K562 (cell line): ENCODE results near the gene KIR3DL2. TPM values are rescaled to one million over a fixed set of nuclear protein-coding genes. Genes with fewer than 3 reads are reported as not detected.

Experiments
- ELF1 ChIP-seq: fragments of 200-800 bp; sonication (Bioruptor generic); IDR thresholded peaks from 2 replicates; pipeline ENCODE4 v1.6.1; 2016; ENCODE audit warnings: missing genetic modification characterization, missing compliant biosample characterization
- EP400 ChIP-seq: fragments of 450-650 bp; IDR thresholded peaks from 2 replicates; pipeline ENCODE4 v1.6.1; 2017; ENCODE audit warnings: antibody characterized with exemption, mild to moderate bottlenecking, moderate library complexity
- KLF13 ChIP-seq: fragments of 450-650 bp; IDR thresholded peaks from 2 replicates; pipeline ENCODE4 v1.6.1; 2016; ENCODE audit warnings: missing genetic modification characterization, low read depth, mild to moderate bottlenecking, missing compliant biosample characterization, moderate library complexity, borderline replicate concordance
- PHF20 ChIP-seq: fragments of 450-650 bp; IDR thresholded peaks from 2 replicates; pipeline ENCODE4 v1.6.1; 2018; ENCODE audit not compliant: partially characterized antibody
- PHF8 ChIP-seq: fragments of 200-600 bp; sonication (generic); IDR thresholded peaks from 2 replicates; pipeline ENCODE4 v1.6.1; 2012; ENCODE audit warnings: mixed run types, mild to moderate bottlenecking, inconsistent platforms, low read length, moderate library complexity, borderline replicate concordance
- SUPT5H ChIP-seq: fragments of 450-650 bp; IDR thresholded peaks from 2 replicates; pipeline ENCODE4 v1.6.1; 2016
- ZNF644 ChIP-seq: fragments of 200-800 bp; sonication (Bioruptor generic); IDR thresholded peaks from 2 replicates; pipeline ENCODE4 v1.6.1; 2016; ENCODE audit warnings: low read depth, missing genetic modification characterization, missing compliant biosample characterization
- ZNF764 ChIP-seq: fragments of 250-450 bp; sonication (Bioruptor Pico); IDR thresholded peaks from 2 replicates; pipeline ENCODE4 v1.4.0; 2020; ENCODE audit warnings: low read depth, mild to moderate bottlenecking, moderate library complexity
- polyA plus RNA-seq, 8 experiments: library from polyadenylated mRNA; depleted of rRNA in 4 of 8; stranded (reverse) in 5 of 8; unstranded in 3 of 8; fragments of >200 nt; fragmentation: Nextera tagmentation in 2 of 8; fragmentation: Illumina TruSeq in 1 of 8; extraction: Ambion mirVana in 2 of 8; extraction: Trizol in 1 of 8; gene quantifications; 2 replicates each; pipeline versions ENCODE4 v1.2.1 to v1.2.3, GENCODE V29; 2011 to 2014; ENCODE audit warnings: inconsistent platforms in 1 of 8, missing spikeins in 1 of 8
- total RNA-seq, 7 experiments: library from RNA; depleted of rRNA in 6 of 7; stranded (reverse); fragments of >200 nt in 6 of 7; fragmentation: Illumina TruSeq in 2 of 7; extraction: Trizol in 2 of 7; gene quantifications; 2 replicates each; pipeline versions ENCODE4 v1.2.1 to v1.2.3, GENCODE V29; 2011 to 2021; ENCODE audit warnings: low replicate concordance in 1 of 7
- TF ChIP-seq, protein P1 (sequence below), 3 experiments: fragments of 200-800 bp in 1 of 3; fragments of 250-450 bp in 1 of 3; fragments of 450-650 bp in 1 of 3; sonication (Bioruptor Pico) in 1 of 3; sonication (Bioruptor generic) in 1 of 3; formaldehyde crosslinking in 1 of 3; IDR thresholded peaks; 2 replicates each; pipeline versions ENCODE4 v1.6.1 to v1.8.0; 2016 to 2022; ENCODE audit warnings: mild to moderate bottlenecking in 2 of 3, missing genetic modification characterization in 2 of 3, missing compliant biosample characterization in 1 of 3, moderate library complexity in 1 of 3
- TF ChIP-seq, protein P2 (sequence below): fragments of 200-800 bp; sonication (Bioruptor generic); IDR thresholded peaks from 2 replicates; pipeline ENCODE4 v1.6.1; 2017; ENCODE audit warnings: missing genetic modification characterization, missing compliant biosample characterization
- TF ChIP-seq, protein P3 (sequence below): sonication (generic); formaldehyde crosslinking; IDR thresholded peaks from 2 replicates; pipeline ENCODE4 v1.8.0; 2022; ENCODE audit warnings: mild to moderate bottlenecking, missing genetic modification reagents
- TF ChIP-seq, protein P4 (sequence below): sonication (generic); formaldehyde crosslinking; IDR thresholded peaks from 2 replicates; pipeline ENCODE4 v1.8.0; 2022; ENCODE audit warnings: missing genetic modification reagents, mild to moderate bottlenecking, borderline replicate concordance
- TF ChIP-seq, protein P5 (sequence below): fragments of 450-650 bp; IDR thresholded peaks from 2 replicates; pipeline ENCODE4 v1.6.1; 2016; ENCODE audit warnings: borderline replicate concordance

KIR3DL2 gene
- total and polyA plus RNA-seq, 9 of the 15 experiments (the other 6 are each of a cell fraction or from before 2014, with no cell fraction given) = not detected

DNA sequence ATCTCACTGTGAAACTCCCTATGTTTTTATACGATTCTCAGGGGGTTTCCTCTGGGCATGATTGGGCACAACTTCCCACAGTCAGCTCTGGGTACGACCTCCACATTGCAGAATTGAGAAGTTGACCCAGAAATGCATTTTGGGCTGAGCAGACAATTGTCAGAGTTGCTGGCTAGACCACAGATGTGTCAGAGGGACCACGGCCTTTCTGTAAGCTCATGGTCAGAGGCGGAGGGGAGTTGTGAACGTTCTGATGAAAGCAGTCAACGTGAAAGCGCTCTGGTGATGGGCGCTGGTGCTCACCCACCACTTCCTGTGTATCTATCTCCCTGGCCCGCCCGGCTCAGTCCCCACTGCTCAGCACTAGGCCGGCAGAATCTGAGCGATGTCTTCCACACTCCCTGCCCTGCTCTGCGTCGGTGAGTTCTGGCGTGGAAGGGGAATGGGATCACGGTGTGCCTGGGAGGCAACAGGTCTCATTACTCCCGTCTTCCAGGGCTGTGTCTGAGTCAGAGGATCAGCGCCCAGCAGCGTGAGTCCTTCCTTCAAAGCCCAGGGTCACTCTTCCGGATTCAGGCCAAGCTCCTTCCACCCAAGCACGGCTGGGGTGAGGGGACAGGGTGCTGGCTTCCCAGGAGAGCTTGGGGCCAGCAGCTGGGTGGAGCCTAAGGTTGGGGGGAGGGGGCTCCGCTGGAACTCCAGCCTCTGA, 55.7 kb downstream of the KIR3DL2 start, which contains the start of gene NCR1 (continued):
- TF ChIP-seq, protein P1, sequence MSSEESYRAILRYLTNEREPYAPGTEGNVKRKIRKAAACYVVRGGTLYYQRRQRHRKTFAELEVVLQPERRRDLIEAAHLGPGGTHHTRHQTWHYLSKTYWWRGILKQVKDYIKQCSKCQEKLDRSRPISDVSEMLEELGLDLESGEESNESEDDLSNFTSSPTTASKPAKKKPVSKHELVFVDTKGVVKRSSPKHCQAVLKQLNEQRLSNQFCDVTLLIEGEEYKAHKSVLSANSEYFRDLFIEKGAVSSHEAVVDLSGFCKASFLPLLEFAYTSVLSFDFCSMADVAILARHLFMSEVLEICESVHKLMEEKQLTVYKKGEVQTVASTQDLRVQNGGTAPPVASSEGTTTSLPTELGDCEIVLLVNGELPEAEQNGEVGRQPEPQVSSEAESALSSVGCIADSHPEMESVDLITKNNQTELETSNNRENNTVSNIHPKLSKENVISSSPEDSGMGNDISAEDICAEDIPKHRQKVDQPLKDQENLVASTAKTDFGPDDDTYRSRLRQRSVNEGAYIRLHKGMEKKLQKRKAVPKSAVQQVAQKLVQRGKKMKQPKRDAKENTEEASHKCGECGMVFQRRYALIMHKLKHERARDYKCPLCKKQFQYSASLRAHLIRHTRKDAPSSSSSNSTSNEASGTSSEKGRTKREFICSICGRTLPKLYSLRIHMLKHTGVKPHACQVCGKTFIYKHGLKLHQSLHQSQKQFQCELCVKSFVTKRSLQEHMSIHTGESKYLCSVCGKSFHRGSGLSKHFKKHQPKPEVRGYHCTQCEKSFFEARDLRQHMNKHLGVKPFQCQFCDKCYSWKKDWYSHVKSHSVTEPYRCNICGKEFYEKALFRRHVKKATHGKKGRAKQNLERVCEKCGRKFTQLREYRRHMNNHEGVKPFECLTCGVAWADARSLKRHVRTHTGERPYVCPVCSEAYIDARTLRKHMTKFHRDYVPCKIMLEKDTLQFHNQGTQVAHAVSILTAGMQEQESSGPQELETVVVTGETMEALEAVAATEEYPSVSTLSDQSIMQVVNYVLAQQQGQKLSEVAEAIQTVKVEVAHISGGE (CRISPR knock-in tag; IDR thresholded peaks at IDR 0.05) = peak in 1 of 3 experiments; percentile 61; a peak in 2 of 6 replicates
- TF ChIP-seq ZNF644 (tag) (peak; percentile 67; the same call in 1 of the 2 replicates), ELF1 (tag) (peak; percentile 72), PHF20 (peak; percentile 74), KLF13 (tag) (0 out of 2 replicates have a peak, but pooled peaks have one; percentile 14), EP400 (peak; percentile 12; the same call in 1 of the 2 replicates), SUPT5H (peak; percentile 53), PHF8 (peak; percentile 68; the same call in 1 of the 2 replicates), ZNF764 (CRISPR knock-in tag) (0 out of 2 replicates have a peak, but pooled peaks have one; percentile 4)
- TF ChIP-seq, protein P2, sequence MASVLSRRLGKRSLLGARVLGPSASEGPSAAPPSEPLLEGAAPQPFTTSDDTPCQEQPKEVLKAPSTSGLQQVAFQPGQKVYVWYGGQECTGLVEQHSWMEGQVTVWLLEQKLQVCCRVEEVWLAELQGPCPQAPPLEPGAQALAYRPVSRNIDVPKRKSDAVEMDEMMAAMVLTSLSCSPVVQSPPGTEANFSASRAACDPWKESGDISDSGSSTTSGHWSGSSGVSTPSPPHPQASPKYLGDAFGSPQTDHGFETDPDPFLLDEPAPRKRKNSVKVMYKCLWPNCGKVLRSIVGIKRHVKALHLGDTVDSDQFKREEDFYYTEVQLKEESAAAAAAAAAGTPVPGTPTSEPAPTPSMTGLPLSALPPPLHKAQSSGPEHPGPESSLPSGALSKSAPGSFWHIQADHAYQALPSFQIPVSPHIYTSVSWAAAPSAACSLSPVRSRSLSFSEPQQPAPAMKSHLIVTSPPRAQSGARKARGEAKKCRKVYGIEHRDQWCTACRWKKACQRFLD (CRISPR knock-in tag) = peak; percentile 70; the same call in 1 of the 2 replicates
- TF ChIP-seq, protein P3, sequence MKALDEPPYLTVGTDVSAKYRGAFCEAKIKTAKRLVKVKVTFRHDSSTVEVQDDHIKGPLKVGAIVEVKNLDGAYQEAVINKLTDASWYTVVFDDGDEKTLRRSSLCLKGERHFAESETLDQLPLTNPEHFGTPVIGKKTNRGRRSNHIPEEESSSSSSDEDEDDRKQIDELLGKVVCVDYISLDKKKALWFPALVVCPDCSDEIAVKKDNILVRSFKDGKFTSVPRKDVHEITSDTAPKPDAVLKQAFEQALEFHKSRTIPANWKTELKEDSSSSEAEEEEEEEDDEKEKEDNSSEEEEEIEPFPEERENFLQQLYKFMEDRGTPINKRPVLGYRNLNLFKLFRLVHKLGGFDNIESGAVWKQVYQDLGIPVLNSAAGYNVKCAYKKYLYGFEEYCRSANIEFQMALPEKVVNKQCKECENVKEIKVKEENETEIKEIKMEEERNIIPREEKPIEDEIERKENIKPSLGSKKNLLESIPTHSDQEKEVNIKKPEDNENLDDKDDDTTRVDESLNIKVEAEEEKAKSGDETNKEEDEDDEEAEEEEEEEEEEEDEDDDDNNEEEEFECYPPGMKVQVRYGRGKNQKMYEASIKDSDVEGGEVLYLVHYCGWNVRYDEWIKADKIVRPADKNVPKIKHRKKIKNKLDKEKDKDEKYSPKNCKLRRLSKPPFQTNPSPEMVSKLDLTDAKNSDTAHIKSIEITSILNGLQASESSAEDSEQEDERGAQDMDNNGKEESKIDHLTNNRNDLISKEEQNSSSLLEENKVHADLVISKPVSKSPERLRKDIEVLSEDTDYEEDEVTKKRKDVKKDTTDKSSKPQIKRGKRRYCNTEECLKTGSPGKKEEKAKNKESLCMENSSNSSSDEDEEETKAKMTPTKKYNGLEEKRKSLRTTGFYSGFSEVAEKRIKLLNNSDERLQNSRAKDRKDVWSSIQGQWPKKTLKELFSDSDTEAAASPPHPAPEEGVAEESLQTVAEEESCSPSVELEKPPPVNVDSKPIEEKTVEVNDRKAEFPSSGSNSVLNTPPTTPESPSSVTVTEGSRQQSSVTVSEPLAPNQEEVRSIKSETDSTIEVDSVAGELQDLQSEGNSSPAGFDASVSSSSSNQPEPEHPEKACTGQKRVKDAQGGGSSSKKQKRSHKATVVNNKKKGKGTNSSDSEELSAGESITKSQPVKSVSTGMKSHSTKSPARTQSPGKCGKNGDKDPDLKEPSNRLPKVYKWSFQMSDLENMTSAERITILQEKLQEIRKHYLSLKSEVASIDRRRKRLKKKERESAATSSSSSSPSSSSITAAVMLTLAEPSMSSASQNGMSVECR = peak; percentile 47; the same call in 1 of the 2 replicates
- TF ChIP-seq, protein P4, sequence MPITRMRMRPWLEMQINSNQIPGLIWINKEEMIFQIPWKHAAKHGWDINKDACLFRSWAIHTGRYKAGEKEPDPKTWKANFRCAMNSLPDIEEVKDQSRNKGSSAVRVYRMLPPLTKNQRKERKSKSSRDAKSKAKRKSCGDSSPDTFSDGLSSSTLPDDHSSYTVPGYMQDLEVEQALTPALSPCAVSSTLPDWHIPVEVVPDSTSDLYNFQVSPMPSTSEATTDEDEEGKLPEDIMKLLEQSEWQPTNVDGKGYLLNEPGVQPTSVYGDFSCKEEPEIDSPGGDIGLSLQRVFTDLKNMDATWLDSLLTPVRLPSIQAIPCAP (CRISPR knock-in tag) = no peak
- TF ChIP-seq, protein P5, sequence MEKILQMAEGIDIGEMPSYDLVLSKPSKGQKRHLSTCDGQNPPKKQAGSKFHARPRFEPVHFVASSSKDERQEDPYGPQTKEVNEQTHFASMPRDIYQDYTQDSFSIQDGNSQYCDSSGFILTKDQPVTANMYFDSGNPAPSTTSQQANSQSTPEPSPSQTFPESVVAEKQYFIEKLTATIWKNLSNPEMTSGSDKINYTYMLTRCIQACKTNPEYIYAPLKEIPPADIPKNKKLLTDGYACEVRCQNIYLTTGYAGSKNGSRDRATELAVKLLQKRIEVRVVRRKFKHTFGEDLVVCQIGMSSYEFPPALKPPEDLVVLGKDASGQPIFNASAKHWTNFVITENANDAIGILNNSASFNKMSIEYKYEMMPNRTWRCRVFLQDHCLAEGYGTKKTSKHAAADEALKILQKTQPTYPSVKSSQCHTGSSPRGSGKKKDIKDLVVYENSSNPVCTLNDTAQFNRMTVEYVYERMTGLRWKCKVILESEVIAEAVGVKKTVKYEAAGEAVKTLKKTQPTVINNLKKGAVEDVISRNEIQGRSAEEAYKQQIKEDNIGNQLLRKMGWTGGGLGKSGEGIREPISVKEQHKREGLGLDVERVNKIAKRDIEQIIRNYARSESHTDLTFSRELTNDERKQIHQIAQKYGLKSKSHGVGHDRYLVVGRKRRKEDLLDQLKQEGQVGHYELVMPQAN = no peak
